H1 (cell line): ENCODE measurements around the gene CUX1. TPM values are rescaled to one million over a fixed set of nuclear protein-coding genes. Genes with fewer than 3 reads are reported as not detected.
"Not testable (repeated sequence)": the region's sequence is repeated elsewhere in the genome, so short reads cannot be mapped to it uniquely, and the experiment has no call there.

Source experiments
- CTCF ChIA-PET: fragments of 300-600 bp; sonication (Branson Sonifier 250); formaldehyde crosslinking; loops from one replicate; lab custom pipeline; 2021; ENCODE audit not compliant: partially characterized antibody; lab: Charles Lee
- POLR2A ChIA-PET: fragments of 300-600 bp; sonication (Branson Sonifier 250); formaldehyde crosslinking; loops from one replicate; lab custom pipeline; 2021; ENCODE audit warnings: inconsistent platforms; ENCODE audit not compliant: partially characterized antibody; lab: Charles Lee
- DNase-seq, 2 experiments: peaks; one replicate each; pipeline versions ENCODE4 v3.0.0 to v3.0.0-alpha.2; 2010 to 2022; ENCODE audit warnings: low spot score in 2 of 2, low read depth in 1 of 2, mixed read lengths in 1 of 2
- FAIRE-seq: peaks from 2 replicates; lab custom pipeline; 2011; peaks lifted over from hg19 to GRCh38; lab: Jason Lieb, UNC
- H2AFZ ChIP-seq: 2 replicates; pipeline ENCODE4 v1.8.1; 2012; ENCODE audit warnings: low read length, inconsistent platforms
- H2AK5ac ChIP-seq: 2 replicates; pipeline ENCODE4 v1.6.1; 2013; ENCODE audit warnings: low read depth, low read length
- H2BK120ac ChIP-seq: replicated peaks from 2 replicates; pipeline ENCODE3; 2013; ENCODE audit warnings: low read depth, low read length, inconsistent platforms
- H2BK12ac ChIP-seq: 2 replicates; pipeline ENCODE4 v1.6.1; 2013; ENCODE audit warnings: low read depth, low read length
- H2BK15ac ChIP-seq: 2 replicates; pipeline ENCODE4 v1.6.1; 2013; ENCODE audit warnings: low read length
- H2BK20ac ChIP-seq: 2 replicates; pipeline ENCODE4 v1.6.1; 2013; ENCODE audit warnings: low read length
- H2BK5ac ChIP-seq: 2 replicates; pipeline ENCODE4 v1.6.1; 2013; ENCODE audit warnings: low read depth, low read length
- H3K14ac ChIP-seq: 2 replicates; pipeline ENCODE4 v1.6.1; 2013; ENCODE audit warnings: inconsistent platforms; ENCODE audit not compliant: insufficient read length
- H3K18ac ChIP-seq: 2 replicates; pipeline ENCODE4 v1.6.1; 2013; ENCODE audit warnings: low read length; ENCODE audit errors: extremely low read depth
- H3K23ac ChIP-seq: 2 replicates; pipeline ENCODE4 v1.6.1; 2013; ENCODE audit warnings: inconsistent platforms; ENCODE audit not compliant: insufficient read length
- H3K23me2 ChIP-seq: 2 replicates; pipeline ENCODE4 v1.6.1; 2013; ENCODE audit warnings: low read depth, low read length
- H3K27ac ChIP-seq: 2 replicates; pipeline ENCODE4 v1.6.1; 2011; ENCODE audit warnings: low read depth, low read length, inconsistent platforms
- H3K27me3 ChIP-seq, 4 experiments: replicated peaks in 1 of 4; 1 replicate in 1 of 4; 2 replicates in 3 of 4; pipeline versions ENCODE4 v1.6.1 to v1.8.1; 2011 to 2013; ENCODE audit warnings: low read length in 3 of 4, mild to moderate bottlenecking in 3 of 4, inconsistent platforms in 2 of 4, mixed read lengths in 2 of 4, moderate library complexity in 1 of 4; ENCODE audit not compliant: control insufficient read depth in 3 of 4, insufficient read depth in 3 of 4; ENCODE audit errors: extremely low read depth in 1 of 4
- H3K36me3 ChIP-seq, 4 experiments: 2 replicates each; pipeline versions ENCODE4 v1.6.1 to v1.8.1; 2011 to 2013; ENCODE audit warnings: mild to moderate bottlenecking in 4 of 4, low read length in 3 of 4, moderate library complexity in 2 of 4, control low read depth in 1 of 4, inconsistent platforms in 1 of 4; ENCODE audit not compliant: insufficient read depth in 4 of 4, control insufficient read depth in 2 of 4
- H3K4ac ChIP-seq: replicated peaks from 2 replicates; pipeline ENCODE3; 2013; ENCODE audit warnings: low read length, low read depth, mixed read lengths, inconsistent platforms; ENCODE audit not compliant: insufficient read length
- H3K4me1 ChIP-seq, 4 experiments: replicated peaks in 1 of 4; 1 replicate in 1 of 4; 2 replicates in 3 of 4; pipeline versions ENCODE4 v1.6.1 to v1.8.1; 2011 to 2013; ENCODE audit warnings: low read length in 3 of 4, inconsistent platforms in 2 of 4, mixed read lengths in 1 of 4; ENCODE audit not compliant: insufficient read depth in 4 of 4, control insufficient read depth in 3 of 4
- H3K4me2 ChIP-seq, 2 experiments: 2 replicates each; pipeline versions ENCODE4 v1.6.1 to v1.8.1; 2011 to 2013; ENCODE audit warnings: low read depth in 2 of 2, low read length in 2 of 2, control low read depth in 1 of 2, inconsistent platforms in 1 of 2, mild to moderate bottlenecking in 1 of 2; ENCODE audit not compliant: insufficient read depth in 1 of 2
- H3K4me3 ChIP-seq, 4 experiments: fragments of 200-600, 300-600 bp in 1 of 4; sonication (generic), shearing (Covaris generic), sonication (Bioruptor Twin) in 1 of 4; 2 replicates each; pipeline versions ENCODE4 v1.5.1 to v1.8.1; 2011 to 2016; ENCODE audit warnings: low read length in 4 of 4, low read depth in 3 of 4, control low read depth in 2 of 4, inconsistent platforms in 2 of 4, mild to moderate bottlenecking in 2 of 4, mixed read lengths in 1 of 4, moderate library complexity in 1 of 4; ENCODE audit not compliant: insufficient read depth in 2 of 4; ENCODE audit errors: extremely low read depth in 1 of 4
- H3K56ac ChIP-seq: replicated peaks from 2 replicates; pipeline ENCODE3; 2013; ENCODE audit warnings: low read depth, mild to moderate bottlenecking, mixed read lengths, low read length, inconsistent platforms; ENCODE audit not compliant: insufficient read length
- H3K79me1 ChIP-seq: 2 replicates; pipeline ENCODE4 v1.6.1; 2013; ENCODE audit warnings: low read depth, low read length, control low read depth
- H3K79me2 ChIP-seq, 2 experiments: 2 replicates each; pipeline versions ENCODE4 v1.6.1 to v1.8.1; 2012 to 2013; ENCODE audit warnings: low read length in 2 of 2, mild to moderate bottlenecking in 2 of 2, inconsistent platforms in 1 of 2; ENCODE audit not compliant: insufficient read depth in 2 of 2, control insufficient read depth in 1 of 2
- H3K9ac ChIP-seq, 4 experiments: replicated peaks in 1 of 4; 1 replicate in 1 of 4; 2 replicates in 3 of 4; pipeline versions ENCODE4 v1.6.1 to v1.8.1; 2011 to 2013; ENCODE audit warnings: low read depth in 3 of 4, low read length in 3 of 4, control low read depth in 2 of 4, mild to moderate bottlenecking in 2 of 4, moderate library complexity in 2 of 4, inconsistent platforms in 1 of 4; ENCODE audit errors: extremely low read depth in 1 of 4
- H3K9me3 ChIP-seq, 2 experiments: 2 replicates each; pipeline versions ENCODE4 v1.6.1 to v1.8.1; 2012 to 2013; ENCODE audit warnings: mild to moderate bottlenecking in 2 of 2, moderate library complexity in 2 of 2, control low read depth in 1 of 2, inconsistent platforms in 1 of 2, low read depth in 1 of 2, low read length in 1 of 2, mixed read lengths in 1 of 2; ENCODE audit not compliant: insufficient read depth in 2 of 2
- H4K20me1 ChIP-seq, 2 experiments: replicated peaks in 1 of 2; 2 replicates each; pipeline versions ENCODE3 to v1.8.1; 2011 to 2013; ENCODE audit warnings: inconsistent platforms in 2 of 2, low read length in 2 of 2, mild to moderate bottlenecking in 1 of 2; ENCODE audit not compliant: insufficient read depth in 2 of 2, control insufficient read depth in 1 of 2
- H4K5ac ChIP-seq: 2 replicates; pipeline ENCODE4 v1.6.1; 2013; ENCODE audit warnings: low read length, low read depth, mixed read lengths, inconsistent platforms; ENCODE audit not compliant: insufficient read length
- H4K8ac ChIP-seq: 2 replicates; pipeline ENCODE4 v1.8.0; 2013; ENCODE audit warnings: mild to moderate bottlenecking, moderate library complexity, low read length, inconsistent platforms; ENCODE audit not compliant: insufficient read depth; ENCODE audit errors: extremely low read depth
- H4K91ac ChIP-seq: replicated peaks from 2 replicates; pipeline ENCODE3; 2013; ENCODE audit warnings: low read length, mixed read lengths, inconsistent platforms; ENCODE audit not compliant: insufficient read length
- WGBS, 2 experiments: shearing (Covaris generic) in 1 of 2; methylation state at CpG; one replicate each; pipeline versions ENCODE4 v1.1.6 to v1.1.7; 2013 to 2015; ENCODE audit warnings: low lambda C conversion rate in 2 of 2, mixed read lengths in 2 of 2, inconsistent platforms in 1 of 2, low coverage in 1 of 2, missing lambda C conversion rate in 1 of 2; ENCODE audit not compliant: insufficient replicate concordance in 2 of 2, insufficient coverage in 1 of 2, insufficient read length in 1 of 2; ENCODE audit errors: extremely low coverage in 1 of 2, missing lambda C conversion rate in 1 of 2; 5-methylcytosine and 5-hydroxymethylcytosine counted together
- polyA plus RNA-seq, 7 experiments: library from polyadenylated mRNA; depleted of rRNA in 3 of 7; stranded (reverse) in 5 of 7; unstranded in 2 of 7; fragments of >200 nt in 5 of 7; fragments of 200-250 nt in 2 of 7; gene quantifications; 1 replicate in 5 of 7; 2 replicates in 1 of 7; 4 replicates in 1 of 7; pipeline versions ENCODE4 v1.2.1 to v1.2.3, GENCODE V29; 2011 to 2013; ENCODE audit warnings: missing spikeins in 2 of 7, mixed read lengths in 2 of 7
- total RNA-seq: library from RNA; stranded (reverse); fragmentation: NEBNext Ultra II Directional; extraction: Animal tissue kit (Norgen Biotek cat#: 25700); gene quantifications from 2 replicates; pipeline ENCODE4 v1.2.1, GENCODE V29; 2021

Gene CUX1
- total and polyA plus RNA-seq, 2 of the 8 experiments (the other 6 are each of a cell fraction or from before 2014, with no cell fraction given) = 21.6 to 65.9 TPM

DNA sequence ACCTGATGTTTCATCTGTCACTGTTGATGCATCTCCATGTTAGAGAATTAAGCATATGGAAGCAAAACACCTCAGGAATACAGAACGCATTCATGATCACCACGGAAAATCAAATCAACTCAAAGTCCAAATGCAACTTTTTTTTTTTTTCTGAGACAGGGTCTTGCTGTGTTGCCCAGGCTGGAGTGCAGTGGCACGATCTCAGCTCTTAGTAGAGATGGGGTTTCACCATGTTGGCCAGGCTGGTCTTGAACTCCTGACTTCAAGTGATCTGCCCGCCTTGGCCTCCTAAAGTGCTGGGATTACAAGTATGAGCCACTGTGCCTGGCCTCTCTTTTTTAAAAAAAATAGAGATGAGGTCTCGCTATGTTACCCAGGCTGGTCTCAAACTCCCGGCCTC is 50.3 kb downstream of the CUX1 start:
- not testable (repeated sequence) for H3K4me2 ChIP-seq, H4K8ac ChIP-seq, H2BK15ac ChIP-seq, H3K36me3 ChIP-seq, FAIRE-seq, H2BK20ac ChIP-seq, H3K9ac ChIP-seq, H3K27me3 ChIP-seq, H2BK120ac ChIP-seq, H3K23me2 ChIP-seq, H3K4me3 ChIP-seq, H3K56ac ChIP-seq, H3K27ac ChIP-seq, H3K14ac ChIP-seq, DNase-seq, H2AK5ac ChIP-seq, H4K5ac ChIP-seq, H3K4ac ChIP-seq, H2BK12ac ChIP-seq, H2AFZ ChIP-seq, H4K91ac ChIP-seq, H3K23ac ChIP-seq, H3K9me3 ChIP-seq
- ChIA-PET CTCF (interaction anchor here (0.9 to 1.4 kb wide), 2 partner anchors 12 to 42 kb away, joined by 3 read pairs; no protein-coding TSS in a partner anchor), POLR2A (interaction anchor here (0.7 to 1.2 kb wide), 2 partner anchors 11 to 17 kb away, joined by 3 read pairs; no protein-coding TSS in a partner anchor)
- H3K4me1 ChIP-seq = peaks cover 3 to 28% (median 22%) of the 10 kb centered on the region in 4 experiments
- peaks cover 19 to 100% of the 10 kb centered on the region in 2 experiments for H3K79me2 ChIP-seq
- 89% methylated on average over 6 of the region's 6 CpGs; no CpG with 5 or more reads in 1 of the 2 experiments for WGBS, 2 experiments
- H3K79me1 ChIP-seq = peaks cover 27% of the 10 kb centered on the region
- peak overlapping the region; percentile 3; the same call in 1 of the 2 replicates for H2BK5ac ChIP-seq
- peaks cover 19 to 31% of the 10 kb centered on the region in 2 experiments for H4K20me1 ChIP-seq
- H3K18ac ChIP-seq = peak overlapping the region; percentile 57; the same call in 1 of the 2 replicates
